ENCODE data around the gene ASTL. TPM values are rescaled to one million over a fixed set of nuclear protein-coding genes. Genes with fewer than 3 reads are reported as not detected.
"Not testable (repeated sequence)": the region's sequence is repeated elsewhere in the genome, so short reads cannot be mapped to it uniquely, and the experiment has no call there.

ASTL gene
- total RNA-seq, 1 donor from 2014 or later = not detected

- no peak overlapping the region for H3K4me3 Mint-ChIP-seq (ENCODE audit: unreplicated experiment)
- H3K9me3 Mint-ChIP-seq (ENCODE audit: low read depth) = peaks cover 3% of the 10 kb centered on the region
- peaks cover 9% of the 10 kb centered on the region for H3K27me3 Mint-ChIP-seq (ENCODE audit: low read depth)
- no peaks in the 10 kb centered on the region for H3K36me3 Mint-ChIP-seq (ENCODE audit: low read depth)
- DNase-seq (ENCODE audit: low spot score) = peak; percentile 82
- peaks cover 2% of the 10 kb centered on the region for H3K4me1 Mint-ChIP-seq (ENCODE audit: low read depth)
- TF ChIP-seq, protein P1, sequence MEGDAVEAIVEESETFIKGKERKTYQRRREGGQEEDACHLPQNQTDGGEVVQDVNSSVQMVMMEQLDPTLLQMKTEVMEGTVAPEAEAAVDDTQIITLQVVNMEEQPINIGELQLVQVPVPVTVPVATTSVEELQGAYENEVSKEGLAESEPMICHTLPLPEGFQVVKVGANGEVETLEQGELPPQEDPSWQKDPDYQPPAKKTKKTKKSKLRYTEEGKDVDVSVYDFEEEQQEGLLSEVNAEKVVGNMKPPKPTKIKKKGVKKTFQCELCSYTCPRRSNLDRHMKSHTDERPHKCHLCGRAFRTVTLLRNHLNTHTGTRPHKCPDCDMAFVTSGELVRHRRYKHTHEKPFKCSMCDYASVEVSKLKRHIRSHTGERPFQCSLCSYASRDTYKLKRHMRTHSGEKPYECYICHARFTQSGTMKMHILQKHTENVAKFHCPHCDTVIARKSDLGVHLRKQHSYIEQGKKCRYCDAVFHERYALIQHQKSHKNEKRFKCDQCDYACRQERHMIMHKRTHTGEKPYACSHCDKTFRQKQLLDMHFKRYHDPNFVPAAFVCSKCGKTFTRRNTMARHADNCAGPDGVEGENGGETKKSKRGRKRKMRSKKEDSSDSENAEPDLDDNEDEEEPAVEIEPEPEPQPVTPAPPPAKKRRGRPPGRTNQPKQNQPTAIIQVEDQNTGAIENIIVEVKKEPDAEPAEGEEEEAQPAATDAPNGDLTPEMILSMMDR (IDR thresholded peaks at IDR 0.05) = no peak
- H3K27ac Mint-ChIP-seq (ENCODE audit: unreplicated experiment) = no peak overlapping the region
Observed at GRCh38 chr2:96089356-96090195, 48.7 kb downstream of the ASTL start.

- Mint-ChIP-seq H3K4me1 (ENCODE audit: low read depth) (peaks cover 2% of the 10 kb centered on the region), H3K4me3 (ENCODE audit: unreplicated experiment) (no peak overlapping the region), H3K27me3 (ENCODE audit: low read depth) (peaks cover 4% of the 10 kb centered on the region), H3K36me3 (ENCODE audit: low read depth) (no peaks in the 10 kb centered on the region), H3K27ac (ENCODE audit: unreplicated experiment) (no peak overlapping the region), H3K9me3 (ENCODE audit: low read depth) (peaks cover 3% of the 10 kb centered on the region)
- TF ChIP-seq, protein P1 (IDR thresholded peaks at IDR 0.05) = no peak
- peak; percentile 60 for DNase-seq (ENCODE audit: low spot score)
Observed at GRCh38 chr2:96088340-96089335, 49.7 kb downstream of the ASTL start.

GRCh38 chr2:96087130-96087529 lies 51.2 kb downstream of the ASTL start:
- TF ChIP-seq, protein P1 (IDR thresholded peaks at IDR 0.05) = no peak
- Mint-ChIP-seq H3K27ac (ENCODE audit: unreplicated experiment) (no peak overlapping the region), H3K36me3 (ENCODE audit: low read depth) (no peaks in the 10 kb centered on the region), H3K9me3 (ENCODE audit: low read depth) (peaks cover 3% of the 10 kb centered on the region), H3K4me3 (ENCODE audit: unreplicated experiment) (no peak overlapping the region), H3K4me1 (ENCODE audit: low read depth) (peaks cover 2% of the 10 kb centered on the region), H3K27me3 (ENCODE audit: low read depth) (peaks cover 3% of the 10 kb centered on the region)
- DNase-seq (ENCODE audit: low spot score) = no peak

- peaks cover 6% of the 10 kb centered on the region for H3K9me3 Mint-ChIP-seq (ENCODE audit: low read depth)
- DNase-seq (ENCODE audit: low spot score) = peak; percentile 35
- H3K4me3 Mint-ChIP-seq (ENCODE audit: unreplicated experiment) = no peak overlapping the region
- TF ChIP-seq, protein P1 (IDR thresholded peaks at IDR 0.05) = no peak
- peaks cover 2% of the 10 kb centered on the region for H3K4me1 Mint-ChIP-seq (ENCODE audit: low read depth)
- no peaks in the 10 kb centered on the region for H3K36me3 Mint-ChIP-seq (ENCODE audit: low read depth)
- peaks cover 3% of the 10 kb centered on the region for H3K27me3 Mint-ChIP-seq (ENCODE audit: low read depth)
- no peak overlapping the region for H3K27ac Mint-ChIP-seq (ENCODE audit: unreplicated experiment)
Observed at GRCh38 chr2:96085541-96086355, 52.6 kb downstream of the ASTL start.

DNA sequence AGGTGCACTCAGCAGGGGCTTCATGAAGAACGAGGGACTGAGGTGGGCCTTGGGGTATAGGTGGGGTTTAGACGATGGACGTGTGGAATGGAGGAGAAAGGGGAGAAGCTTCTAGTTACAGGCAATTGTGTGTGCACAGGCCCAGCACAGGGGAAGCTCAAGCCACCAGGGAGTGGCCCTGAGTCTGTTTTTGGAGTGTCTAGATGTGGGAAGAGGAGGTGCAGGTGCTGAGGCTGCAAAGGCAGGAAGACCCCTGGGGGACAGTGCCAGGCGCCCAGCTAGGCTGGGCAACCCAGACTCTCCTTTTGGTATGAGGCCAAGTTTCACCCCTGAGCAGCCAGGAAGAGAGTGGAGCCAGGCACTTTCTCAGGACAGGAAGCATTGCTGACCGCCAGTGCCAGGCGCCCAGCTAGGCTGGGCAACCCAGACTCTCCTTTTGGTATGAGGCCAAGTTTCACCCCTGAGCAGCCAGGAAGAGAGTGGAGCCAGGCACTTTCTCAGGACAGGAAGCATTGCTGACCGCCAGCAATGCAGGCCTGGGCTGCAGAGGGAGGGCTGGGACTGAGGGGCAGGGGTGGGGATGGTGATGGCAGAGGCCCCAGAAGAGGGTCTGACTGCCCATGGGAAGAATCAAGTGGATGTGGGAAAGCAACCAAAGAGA lies 53.3 kb downstream of the ASTL start:
- H3K27me3 Mint-ChIP-seq (ENCODE audit: low read depth); H3K4me1 Mint-ChIP-seq (ENCODE audit: low read depth); H3K4me3 Mint-ChIP-seq (ENCODE audit: unreplicated experiment); H3K36me3 Mint-ChIP-seq (ENCODE audit: low read depth); H3K9me3 Mint-ChIP-seq (ENCODE audit: low read depth); DNase-seq (ENCODE audit: low spot score); H3K27ac Mint-ChIP-seq (ENCODE audit: unreplicated experiment): not testable (repeated sequence)

Measured in chondrocyte (in vitro differentiated cells).